Hepatocyte (in vitro differentiated cells): ENCODE data around the gene TRAPPC3L. TPM values are rescaled to one million over a fixed set of nuclear protein-coding genes. Genes with fewer than 3 reads are reported as not detected.

ENCODE experiments used
- DNase-seq: peaks from one replicate; pipeline ENCODE4 v3.0.0-alpha.2; 2016; ENCODE audit warnings: low spot score
- H2AFZ ChIP-seq: fragments of 200-600 bp; sonication (generic); 2 replicates; pipeline ENCODE4 v1.6.0; 2016; ENCODE audit warnings: antibody characterized with exemption, mild to moderate bottlenecking
- H3K27ac ChIP-seq: fragments of 200-600 bp; sonication (generic); 2 replicates; pipeline ENCODE4 v1.5.1; 2016; ENCODE audit warnings: mild to moderate bottlenecking
- H3K27me3 ChIP-seq: fragments of 200-600 bp; sonication (generic); 2 replicates; pipeline ENCODE4 v1.6.1; 2016
- H3K36me3 ChIP-seq: fragments of 200-600 bp; sonication (generic); replicated peaks from 2 replicates; pipeline ENCODE4 v1.5.1; 2016; ENCODE audit warnings: low read depth; ENCODE audit not compliant: insufficient read depth
- H3K4me1 ChIP-seq: fragments of 200-600 bp; sonication (generic); 2 replicates; pipeline ENCODE4 v1.5.1; 2016; ENCODE audit warnings: mild to moderate bottlenecking, moderate library complexity; ENCODE audit not compliant: insufficient read depth
- H3K4me2 ChIP-seq: fragments of 200-600 bp; sonication (generic); 2 replicates; pipeline ENCODE4 v1.6.0; 2016
- H3K4me3 ChIP-seq: fragments of 200-600 bp; sonication (generic); 2 replicates; pipeline ENCODE4 v1.5.1; 2016; ENCODE audit warnings: mild to moderate bottlenecking
- H3K79me2 ChIP-seq: fragments of 200-600 bp; sonication (generic); 2 replicates; pipeline ENCODE4 v1.6.0; 2017; ENCODE audit warnings: mild to moderate bottlenecking
- H3K9me2 ChIP-seq: fragments of 200-600 bp; sonication (generic); replicated peaks from 2 replicates; pipeline ENCODE4 v1.6.0; 2017; ENCODE audit warnings: mild to moderate bottlenecking; ENCODE audit not compliant: insufficient read depth
- H3K9me3 ChIP-seq: fragments of 200-600 bp; sonication (generic); 2 replicates; pipeline ENCODE4 v1.5.1; 2016; ENCODE audit warnings: low read depth, mild to moderate bottlenecking
- H4K20me1 ChIP-seq: fragments of 200-600 bp; sonication (generic); 2 replicates; pipeline ENCODE4 v1.6.0; 2016; ENCODE audit warnings: mild to moderate bottlenecking; ENCODE audit not compliant: insufficient read depth, poor library complexity, severe bottlenecking
- EZH2 ChIP-seq: fragments of 200-600 bp; sonication (generic); IDR thresholded peaks from 2 replicates; pipeline ENCODE4 v1.6.1; 2016; ENCODE audit warnings: antibody characterized with exemption, mild to moderate bottlenecking, borderline replicate concordance
- EZH2phosphoT487 ChIP-seq: fragments of 200-600 bp; sonication (generic); IDR thresholded peaks from one replicate; pipeline ENCODE4 v1.6.1; 2018; ENCODE audit warnings: antibody characterized with exemption, mild to moderate bottlenecking, low read depth, moderate library complexity; ENCODE audit not compliant: unreplicated experiment, severe bottlenecking
- WGBS: methylation state at CpG from one replicate; pipeline ENCODE4 v1.1.6; 2016; ENCODE audit warnings: low lambda C conversion rate; ENCODE audit errors: missing lambda C conversion rate; 5-methylcytosine and 5-hydroxymethylcytosine counted together
- polyA plus RNA-seq: library from polyadenylated mRNA; unstranded; fragments of >200 nt; fragmentation: Nextera tagmentation; extraction: Ambion mirVana; gene quantifications from 2 replicates; pipeline ENCODE4 v1.2.1, GENCODE V29; 2016
- total RNA-seq: library from RNA; depleted of rRNA; stranded (reverse); fragments of >200 nt; gene quantifications from 2 replicates; pipeline ENCODE4 v1.2.3, GENCODE V29; 2014
- TF ChIP-seq, protein P1 (sequence below): fragments of 200-600 bp; sonication (generic); IDR thresholded peaks from 2 replicates; pipeline ENCODE4 v1.5.1; 2016; ENCODE audit warnings: antibody characterized with exemption, mild to moderate bottlenecking; ENCODE audit not compliant: poor library complexity

The TRAPPC3L gene
- total and polyA plus RNA-seq, 2 experiments from 2014 or later, result 0.40 to 1.2 TPM

DNA sequence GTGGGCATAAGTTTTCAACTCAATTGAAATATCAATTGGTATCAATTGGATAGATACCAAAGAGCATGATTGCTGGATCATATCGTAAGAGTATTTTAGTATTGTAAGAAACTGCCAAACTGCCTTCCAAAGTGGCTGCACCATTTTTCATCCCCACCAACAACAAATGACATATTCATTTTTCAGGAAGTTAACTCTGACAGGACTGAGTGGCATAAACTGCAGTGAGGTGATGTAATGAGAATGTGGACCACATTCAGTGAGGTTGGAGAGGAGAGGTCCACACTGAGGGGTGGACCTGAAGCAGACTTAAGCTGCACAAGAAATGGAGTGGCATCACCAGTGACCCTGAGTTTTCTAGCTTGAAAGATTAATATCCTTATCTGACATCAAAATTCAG, 95.9 kb downstream of the TRAPPC3L start:
- no peak overlapping the region for H3K27ac ChIP-seq
- no peak overlapping the region for H3K4me3 ChIP-seq
- no peaks in the 10 kb centered on the region for H3K36me3 ChIP-seq
- 97% methylated on average over 1 of the region's 1 CpG for WGBS
- no peaks in the 10 kb centered on the region for H4K20me1 ChIP-seq
- TF ChIP-seq EZH2, result no peak
- TF ChIP-seq EZH2phosphoT487, result no peak
- TF ChIP-seq, protein P1, sequence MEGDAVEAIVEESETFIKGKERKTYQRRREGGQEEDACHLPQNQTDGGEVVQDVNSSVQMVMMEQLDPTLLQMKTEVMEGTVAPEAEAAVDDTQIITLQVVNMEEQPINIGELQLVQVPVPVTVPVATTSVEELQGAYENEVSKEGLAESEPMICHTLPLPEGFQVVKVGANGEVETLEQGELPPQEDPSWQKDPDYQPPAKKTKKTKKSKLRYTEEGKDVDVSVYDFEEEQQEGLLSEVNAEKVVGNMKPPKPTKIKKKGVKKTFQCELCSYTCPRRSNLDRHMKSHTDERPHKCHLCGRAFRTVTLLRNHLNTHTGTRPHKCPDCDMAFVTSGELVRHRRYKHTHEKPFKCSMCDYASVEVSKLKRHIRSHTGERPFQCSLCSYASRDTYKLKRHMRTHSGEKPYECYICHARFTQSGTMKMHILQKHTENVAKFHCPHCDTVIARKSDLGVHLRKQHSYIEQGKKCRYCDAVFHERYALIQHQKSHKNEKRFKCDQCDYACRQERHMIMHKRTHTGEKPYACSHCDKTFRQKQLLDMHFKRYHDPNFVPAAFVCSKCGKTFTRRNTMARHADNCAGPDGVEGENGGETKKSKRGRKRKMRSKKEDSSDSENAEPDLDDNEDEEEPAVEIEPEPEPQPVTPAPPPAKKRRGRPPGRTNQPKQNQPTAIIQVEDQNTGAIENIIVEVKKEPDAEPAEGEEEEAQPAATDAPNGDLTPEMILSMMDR, result no peak
- no peaks in the 10 kb centered on the region for H3K9me3 ChIP-seq
- H2AFZ ChIP-seq, result no peak overlapping the region
- H3K79me2 ChIP-seq, result no peaks in the 10 kb centered on the region
- no peak for DNase-seq
- no peaks in the 10 kb centered on the region for H3K9me2 ChIP-seq
- H3K4me1 ChIP-seq, result peaks cover 12% of the 10 kb centered on the region
- no peaks in the 10 kb centered on the region for H3K27me3 ChIP-seq
- H3K4me2 ChIP-seq, result no peak overlapping the region

DNA sequence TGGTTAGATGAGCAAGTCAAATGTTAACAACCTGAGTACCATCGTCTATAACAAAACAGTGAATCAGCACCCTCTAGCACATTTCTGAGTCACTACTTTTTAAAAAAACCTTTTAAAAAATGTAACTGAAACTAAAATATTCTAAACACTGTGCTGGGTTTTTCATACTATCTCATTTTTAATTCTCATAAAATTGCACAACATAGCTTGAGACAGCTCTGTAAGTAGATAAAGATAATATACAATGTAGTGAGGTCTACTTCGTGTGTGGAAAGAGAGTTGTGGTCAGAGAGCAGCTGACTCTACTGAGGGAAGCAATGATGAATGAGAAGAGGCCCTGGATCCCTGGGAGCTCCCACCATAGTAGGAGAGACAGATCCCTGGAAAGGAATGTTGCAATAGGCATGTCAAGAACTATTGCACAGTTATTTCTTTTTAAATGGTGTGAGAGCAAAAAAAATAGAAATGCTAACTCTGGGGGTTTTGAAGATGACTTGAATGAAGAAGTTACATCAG, 97.9 kb downstream of the TRAPPC3L start:
- H4K20me1 ChIP-seq, result no peaks in the 10 kb centered on the region
- H3K36me3 ChIP-seq, result no peaks in the 10 kb centered on the region
- H3K79me2 ChIP-seq, result no peaks in the 10 kb centered on the region
- 16% methylated on average over 2 of the region's 2 CpGs for WGBS
- peak overlapping the region; percentile 8 for H3K27ac ChIP-seq
- peak; percentile 73 for DNase-seq
- H2AFZ ChIP-seq, result no peak overlapping the region
- H3K4me2 ChIP-seq, result no peak overlapping the region
- TF ChIP-seq, protein P1, result no peak
- TF ChIP-seq EZH2, result no peak
- no peak for TF ChIP-seq EZH2phosphoT487
- no peaks in the 10 kb centered on the region for H3K27me3 ChIP-seq
- H3K9me3 ChIP-seq, result no peaks in the 10 kb centered on the region
- no peak overlapping the region for H3K4me3 ChIP-seq
- peaks cover 12% of the 10 kb centered on the region for H3K4me1 ChIP-seq
- H3K9me2 ChIP-seq, result no peaks in the 10 kb centered on the region

DNA sequence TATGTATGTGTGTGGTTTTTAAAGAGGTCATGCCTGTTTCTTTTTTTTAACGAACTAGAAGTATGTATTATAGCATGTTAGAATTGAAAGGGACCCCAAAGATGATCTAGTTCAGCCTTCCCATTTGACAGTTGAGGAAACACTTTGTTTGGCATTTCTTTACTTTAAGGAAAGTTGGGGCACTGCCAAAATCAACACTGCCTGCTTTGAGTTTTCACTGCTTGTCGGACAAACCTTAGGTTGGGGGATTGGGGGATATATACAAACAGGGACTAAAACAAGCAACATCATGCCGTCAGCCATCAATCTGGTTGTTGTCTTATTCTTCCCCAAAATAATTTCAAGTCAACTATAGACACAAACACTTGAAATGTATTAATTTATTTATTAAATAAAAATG, 98.4 kb downstream of the TRAPPC3L start:
- Histone ChIP-seq H4K20me1 (no peaks in the 10 kb centered on the region), H3K4me1 (peaks cover 12% of the 10 kb centered on the region), H2AFZ (no peak overlapping the region), H3K36me3 (no peaks in the 10 kb centered on the region), H3K4me3 (no peak overlapping the region), H3K27ac (peak overlapping the region; percentile 5), H3K79me2 (no peaks in the 10 kb centered on the region), H3K27me3 (no peaks in the 10 kb centered on the region), H3K9me3 (no peaks in the 10 kb centered on the region), H3K4me2 (peak overlapping the region; percentile 16), H3K9me2 (no peaks in the 10 kb centered on the region)
- TF ChIP-seq, protein P1, result no peak
- TF ChIP-seq EZH2phosphoT487, result no peak
- TF ChIP-seq EZH2, result no peak
- 61% methylated on average over 3 of the region's 3 CpGs for WGBS
- no peak for DNase-seq
